ENCODE measurements around the gene ELP1. TPM values are rescaled to one million over a fixed set of nuclear protein-coding genes. Genes with fewer than 3 reads are reported as not detected.
"Not testable (repeated sequence)": the region's sequence is repeated elsewhere in the genome, so short reads cannot be mapped to it uniquely, and the experiment has no call there.

The ELP1 gene
- total RNA-seq, 2 donors from 2014 or later: 19.7 to 30.1 TPM

DNA sequence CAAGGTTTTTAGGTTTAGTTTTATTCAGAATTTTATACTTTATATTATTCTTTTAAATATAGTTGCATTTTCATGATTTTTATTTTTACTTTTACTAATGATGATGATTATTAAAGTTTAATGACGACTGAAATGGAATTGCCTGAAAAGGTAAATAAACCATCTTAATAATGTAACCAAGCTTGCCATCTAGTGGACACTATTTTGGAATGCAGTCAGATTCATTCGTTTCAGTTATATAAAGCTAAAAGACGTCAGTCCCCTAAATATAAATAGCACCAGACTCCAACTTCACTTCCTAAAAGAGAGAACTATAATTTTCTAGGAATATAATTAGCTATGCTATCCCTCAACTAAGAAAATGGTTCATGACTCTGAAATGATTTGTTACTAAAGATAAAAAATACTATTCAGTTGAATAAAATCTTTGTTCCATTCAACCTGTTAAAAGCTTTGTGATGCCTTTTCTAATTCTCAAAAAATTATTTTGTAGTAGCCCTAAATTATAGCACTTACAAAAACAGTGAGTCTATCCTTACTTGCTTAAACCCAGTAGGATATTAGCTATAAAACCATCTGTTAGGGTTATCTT is 20.2 kb upstream of the ELP1 start:
- no peaks in the 10 kb centered on the region for H3K4me1 Mint-ChIP-seq
- no peak overlapping the region for H3K4me3 Mint-ChIP-seq
- no peak for ATAC-seq (replicated peaks)
- no peaks in the 10 kb centered on the region for H3K36me3 Mint-ChIP-seq (ENCODE audit: low read depth)
- H3K9me3 Mint-ChIP-seq: no peaks in the 10 kb centered on the region
- H3K27me3 Mint-ChIP-seq: no peaks in the 10 kb centered on the region
- no peak overlapping the region for H3K27ac Mint-ChIP-seq

DNA sequence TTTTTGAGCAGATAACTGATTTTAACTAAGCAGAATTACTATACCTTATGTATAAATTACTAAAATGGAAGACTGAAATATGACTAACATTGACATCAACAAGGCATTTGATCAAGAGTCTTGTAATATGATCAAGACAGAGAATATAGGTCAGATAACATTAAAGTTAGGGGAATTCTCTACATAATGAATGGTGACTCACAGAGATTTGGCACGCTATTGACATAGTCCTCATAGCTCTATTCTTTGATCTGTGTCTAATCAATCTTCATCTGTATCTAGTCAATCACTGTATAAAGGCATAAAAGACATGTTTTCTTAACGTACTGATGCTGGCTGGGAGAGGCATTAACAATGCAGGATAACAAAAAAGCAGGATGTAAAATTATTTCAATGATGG is 17.7 kb upstream of the ELP1 start:
- no peak overlapping the region for H3K4me3 Mint-ChIP-seq
- peak overlapping the region; percentile 16 for H3K27ac Mint-ChIP-seq
- peak; percentile 35 for ATAC-seq (replicated peaks)
- H3K4me1 Mint-ChIP-seq: no peaks in the 10 kb centered on the region
- H3K9me3 Mint-ChIP-seq: no peaks in the 10 kb centered on the region
- no peaks in the 10 kb centered on the region for H3K36me3 Mint-ChIP-seq (ENCODE audit: low read depth)
- H3K27me3 Mint-ChIP-seq: no peaks in the 10 kb centered on the region

DNA sequence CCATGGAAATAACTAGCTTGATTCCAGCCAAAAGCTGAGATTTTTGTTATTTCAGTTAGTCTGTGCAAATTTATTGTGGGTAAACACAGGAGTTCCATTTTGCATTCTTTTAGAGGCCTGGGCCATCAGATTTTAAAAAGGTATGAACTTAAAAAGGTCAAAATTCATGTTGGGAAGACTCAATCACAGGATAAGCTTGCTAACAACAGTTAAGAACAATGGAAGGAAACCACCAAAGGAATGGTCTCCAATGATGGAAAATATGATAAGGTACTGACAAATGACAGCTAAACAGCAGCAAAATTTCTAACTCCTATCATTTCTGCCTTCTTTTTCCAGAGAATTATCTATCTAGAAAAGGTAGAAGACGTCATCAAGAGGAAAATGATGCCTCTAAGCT is 16.2 kb upstream of the ELP1 start:
- H3K4me3 Mint-ChIP-seq: no peak overlapping the region
- H3K27me3 Mint-ChIP-seq: no peaks in the 10 kb centered on the region
- H3K27ac Mint-ChIP-seq: no peak overlapping the region
- no peaks in the 10 kb centered on the region for H3K36me3 Mint-ChIP-seq (ENCODE audit: low read depth)
- H3K4me1 Mint-ChIP-seq: no peaks in the 10 kb centered on the region
- ATAC-seq (replicated peaks): no peak
- no peaks in the 10 kb centered on the region for H3K9me3 Mint-ChIP-seq

DNA sequence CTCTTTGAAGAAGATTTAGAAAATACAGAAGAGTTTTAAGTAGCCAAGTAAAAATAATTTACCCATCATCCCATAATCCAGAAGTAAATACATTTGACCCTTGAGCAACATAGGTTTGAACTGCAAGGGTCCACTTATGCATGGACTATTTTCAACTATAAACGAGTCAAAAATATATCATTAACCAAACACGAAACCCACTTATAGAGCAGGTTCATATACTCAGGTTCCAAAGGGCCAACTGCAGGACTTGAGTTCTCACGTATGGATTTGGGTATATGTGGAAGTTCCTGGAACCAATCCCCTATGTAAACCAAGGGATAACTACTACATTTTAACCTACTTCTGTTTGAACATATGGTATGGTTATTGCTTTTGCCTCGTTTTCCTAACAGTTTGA is 6.1 kb upstream of the ELP1 start:
- H3K27me3 Mint-ChIP-seq: no peaks in the 10 kb centered on the region
- H3K9me3 Mint-ChIP-seq: no peaks in the 10 kb centered on the region
- H3K27ac Mint-ChIP-seq: no peak overlapping the region
- peaks cover 33% of the 10 kb centered on the region for H3K36me3 Mint-ChIP-seq (ENCODE audit: low read depth)
- no peak overlapping the region for H3K4me3 Mint-ChIP-seq
- no peak for ATAC-seq (replicated peaks)
- H3K4me1 Mint-ChIP-seq: peaks cover 5% of the 10 kb centered on the region

DNA sequence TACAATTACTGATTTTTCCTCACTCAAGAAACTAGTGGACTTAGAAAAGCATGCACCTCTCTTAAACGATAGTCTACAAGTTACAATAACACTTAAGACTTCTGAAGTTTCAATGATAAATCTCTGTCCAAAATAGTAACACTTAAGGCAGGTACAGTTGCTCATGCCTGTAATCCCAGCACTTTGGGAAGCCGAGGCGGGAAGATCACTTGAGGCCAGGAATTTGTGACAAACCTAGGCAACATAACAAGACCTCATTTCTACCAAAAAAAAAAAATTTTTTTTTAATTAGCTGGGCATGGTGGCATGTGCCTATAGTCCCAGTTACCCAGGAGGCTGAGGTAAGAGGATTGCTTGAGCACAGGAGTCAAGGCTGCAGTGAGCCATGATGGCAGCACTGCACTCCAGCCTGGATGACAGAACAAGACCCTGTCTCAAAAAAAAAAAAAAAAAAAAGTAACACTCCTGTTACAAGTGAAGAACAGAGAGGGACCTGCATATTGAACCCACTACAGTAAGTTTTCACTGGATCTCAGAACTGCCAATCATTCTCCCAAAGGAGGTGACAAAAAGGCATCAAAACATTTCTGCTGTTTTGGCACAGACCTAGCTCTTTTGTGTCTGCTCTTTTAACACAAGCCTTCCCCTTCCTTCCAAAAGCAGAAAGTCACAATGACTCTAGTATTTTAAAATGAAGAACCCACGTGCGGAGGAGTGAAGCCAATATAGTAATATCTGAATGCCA is 3.8 kb upstream of the ELP1 start:
- H3K4me1 Mint-ChIP-seq: peaks cover 12% of the 10 kb centered on the region
- no peaks in the 10 kb centered on the region for H3K27me3 Mint-ChIP-seq
- peaks cover 33% of the 10 kb centered on the region for H3K36me3 Mint-ChIP-seq (ENCODE audit: low read depth)
- H3K9me3 Mint-ChIP-seq: no peaks in the 10 kb centered on the region
- H3K27ac Mint-ChIP-seq: no peak overlapping the region
- no peak overlapping the region for H3K4me3 Mint-ChIP-seq
- ATAC-seq (replicated peaks): no peak

DNA sequence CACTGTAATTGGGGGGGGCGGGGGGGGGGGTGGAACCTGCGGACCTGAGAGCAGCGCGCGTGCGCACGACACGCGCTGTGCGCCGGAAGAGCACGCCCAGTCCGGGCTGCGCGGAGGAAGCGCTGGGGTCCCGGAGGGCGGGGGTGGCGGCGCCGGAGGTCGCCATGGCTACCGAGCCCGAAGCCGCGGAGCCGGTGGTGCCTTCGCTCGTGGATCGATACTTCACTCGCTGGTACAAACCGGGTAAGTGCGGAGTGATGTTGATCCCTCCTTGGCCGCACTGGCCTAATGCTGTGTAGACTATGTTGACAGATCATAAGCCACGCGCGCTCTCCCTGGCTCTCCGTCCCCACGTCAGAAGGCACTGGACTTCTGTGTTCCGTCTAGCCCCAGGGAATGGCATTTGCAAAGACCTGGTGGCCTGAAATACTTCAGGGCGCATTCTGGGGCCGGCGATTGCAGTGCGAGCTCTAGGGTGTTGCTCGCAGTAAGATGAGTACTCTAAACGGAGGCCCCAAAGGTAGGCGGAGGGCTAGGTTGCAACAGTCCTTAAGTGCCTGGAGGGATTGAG is 484 bp upstream of the ELP1 start, which contains the start of gene ABITRAM:
ABITRAM (plus strand) TSS at position 78 of the 571 bp plus-strand sequence; CDS start at position 165, 87 bp downstream.
- peak; percentile 83 for ATAC-seq (replicated peaks)
- H3K4me3 Mint-ChIP-seq: peak within 1 kb of the TSS; percentile 86
- H3K9me3 Mint-ChIP-seq: no peaks in the 10 kb centered on the region
- H3K27me3 Mint-ChIP-seq: no peaks in the 10 kb centered on the region
- H3K36me3 Mint-ChIP-seq (ENCODE audit: low read depth): peaks cover 27% of the 10 kb centered on the region
- H3K27ac Mint-ChIP-seq: peak within 1 kb of the TSS; percentile 98
- peaks cover 15% of the 10 kb centered on the region for H3K4me1 Mint-ChIP-seq

DNA sequence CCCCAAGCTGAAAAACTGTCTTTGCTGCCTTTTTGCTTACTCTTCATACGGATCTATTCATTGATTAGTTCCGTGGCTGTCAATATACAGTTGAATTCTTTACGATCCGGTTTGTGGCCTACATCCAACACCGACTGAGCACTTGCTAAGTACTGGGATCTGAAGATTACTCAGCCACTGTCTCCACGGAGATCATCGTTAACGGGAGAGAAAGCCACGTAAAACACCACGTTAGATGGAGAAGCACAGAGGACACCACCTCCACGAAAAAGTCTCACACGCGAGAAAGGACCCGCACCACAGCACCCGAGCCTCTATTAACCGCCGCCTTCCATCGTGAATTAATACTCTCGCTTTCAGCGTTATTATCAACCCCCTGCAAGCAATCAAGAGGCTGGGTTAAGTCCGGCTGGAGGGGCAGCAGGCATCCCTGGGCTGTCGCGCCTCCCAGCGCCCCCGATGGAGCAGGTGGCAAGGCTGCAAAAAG is 650 bp downstream of the ELP1 start:
- Mint-ChIP-seq H3K27ac (peak overlapping the region; percentile 98), H3K27me3 (no peaks in the 10 kb centered on the region)
- ATAC-seq (replicated peaks): peak; percentile 6

DNA sequence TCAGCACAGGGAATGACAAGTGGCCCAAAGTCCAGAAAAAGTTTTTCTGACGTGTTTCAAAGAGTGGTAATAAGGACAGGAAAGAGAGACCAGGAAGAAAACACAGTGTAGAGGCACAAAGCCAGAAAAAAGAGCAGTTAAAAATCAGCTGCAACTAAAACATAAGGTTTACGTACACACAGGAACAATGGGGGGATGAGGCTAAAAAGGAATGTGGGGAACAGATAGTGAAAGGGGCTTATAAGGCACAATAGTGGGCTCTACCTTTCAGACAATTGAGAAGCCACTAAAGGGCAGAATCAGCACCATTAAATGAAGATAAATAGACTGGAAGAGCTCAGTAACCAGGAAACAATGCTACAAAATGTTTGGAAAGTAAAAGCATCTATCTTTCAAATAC is 5.5 kb downstream of the ELP1 start:
- H3K4me1 Mint-ChIP-seq: peaks cover 9% of the 10 kb centered on the region
- H3K27me3 Mint-ChIP-seq: no peaks in the 10 kb centered on the region
- peaks cover 75% of the 10 kb centered on the region for H3K36me3 Mint-ChIP-seq (ENCODE audit: low read depth)
- ATAC-seq (replicated peaks): no peak
- H3K27ac Mint-ChIP-seq: no peak overlapping the region
- H3K9me3 Mint-ChIP-seq: no peaks in the 10 kb centered on the region
- no peak overlapping the region for H3K4me3 Mint-ChIP-seq

More for the DNA sequence above, 650 bp downstream of the ELP1 start:
- Mint-ChIP-seq H3K4me1 (peaks cover 15% of the 10 kb centered on the region), H3K9me3 (no peaks in the 10 kb centered on the region), H3K4me3 (peak overlapping the region; percentile 86), H3K36me3 (ENCODE audit: low read depth) (peaks cover 31% of the 10 kb centered on the region)

DNA sequence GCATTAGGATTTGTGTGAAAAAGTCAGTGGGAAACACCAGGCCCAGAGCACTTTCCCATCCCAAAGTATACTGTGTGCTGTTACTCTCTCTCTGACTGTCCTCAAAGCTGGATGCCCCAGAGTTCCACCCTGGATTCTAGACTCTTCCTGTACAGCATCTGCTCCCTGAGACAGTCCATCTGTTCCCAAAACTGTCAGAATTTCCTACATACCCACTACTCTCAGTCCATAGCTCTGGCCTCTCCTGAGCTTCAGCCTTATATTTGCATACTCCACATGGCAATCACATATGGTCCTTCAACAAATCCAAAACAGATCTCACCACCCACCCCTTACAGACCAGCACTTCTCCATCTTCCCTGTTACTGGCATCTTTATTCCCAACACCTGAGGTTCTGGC is 9.5 kb downstream of the ELP1 start:
- peaks cover 100% of the 10 kb centered on the region for H3K36me3 Mint-ChIP-seq (ENCODE audit: low read depth)

DNA sequence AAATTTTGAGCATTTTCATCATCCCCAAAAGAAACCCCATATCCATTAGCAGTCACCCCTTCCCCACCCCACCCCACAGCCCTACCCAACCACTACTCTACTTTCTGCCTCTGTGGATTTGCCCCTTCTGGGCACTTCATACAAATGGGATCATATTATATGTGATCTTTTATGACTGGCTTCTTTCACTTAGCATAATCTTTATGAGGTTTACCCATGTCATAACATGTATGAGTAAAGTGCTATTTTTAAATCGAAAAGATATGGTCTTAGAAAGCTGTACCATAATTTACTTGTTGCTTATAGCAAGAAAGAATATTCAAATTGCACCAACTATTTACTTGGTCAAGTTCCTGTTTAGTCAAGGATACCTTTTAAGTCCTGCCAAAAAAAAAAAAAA is 12.7 kb downstream of the ELP1 start:
- Mint-ChIP-seq H3K9me3 (no peaks in the 10 kb centered on the region), H3K4me1 (no peaks in the 10 kb centered on the region), H3K4me3 (no peak overlapping the region), H3K27ac (no peak overlapping the region), H3K36me3 (ENCODE audit: low read depth) (peaks cover 100% of the 10 kb centered on the region), H3K27me3 (no peaks in the 10 kb centered on the region)
- no peak for ATAC-seq (replicated peaks)

More for the DNA sequence above, 9.5 kb downstream of the ELP1 start:
- no peaks in the 10 kb centered on the region for H3K9me3 Mint-ChIP-seq
- H3K4me1 Mint-ChIP-seq: no peaks in the 10 kb centered on the region
- peak overlapping the region; percentile 7 for H3K27ac Mint-ChIP-seq
- ATAC-seq (replicated peaks): no peak
- H3K4me3 Mint-ChIP-seq: no peak overlapping the region
- H3K27me3 Mint-ChIP-seq: no peaks in the 10 kb centered on the region

DNA sequence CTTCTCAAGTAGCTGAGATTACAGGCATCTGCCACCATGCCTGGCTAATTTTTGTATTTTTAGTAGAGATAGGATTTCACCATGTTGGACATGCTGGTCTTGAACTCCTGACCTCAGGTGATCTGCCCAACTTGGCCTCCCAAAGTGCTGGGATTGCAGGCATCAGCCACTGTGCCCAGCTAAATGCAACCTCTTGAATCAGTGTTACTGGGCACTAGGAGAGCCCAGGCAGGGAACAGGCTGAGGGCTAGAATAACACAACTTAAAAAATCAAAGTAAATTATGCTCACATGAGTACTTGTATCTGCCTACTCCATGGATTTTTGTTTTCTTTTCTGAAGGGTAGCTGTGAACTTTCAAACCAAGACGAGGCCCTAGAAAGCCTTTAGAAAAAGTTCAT is 13.5 kb downstream of the ELP1 start:
- H3K4me3 Mint-ChIP-seq; H3K4me1 Mint-ChIP-seq; ATAC-seq (replicated peaks); H3K9me3 Mint-ChIP-seq; H3K27ac Mint-ChIP-seq; H3K27me3 Mint-ChIP-seq: not testable (repeated sequence)
- H3K36me3 Mint-ChIP-seq (ENCODE audit: low read depth): peaks cover 100% of the 10 kb centered on the region

DNA sequence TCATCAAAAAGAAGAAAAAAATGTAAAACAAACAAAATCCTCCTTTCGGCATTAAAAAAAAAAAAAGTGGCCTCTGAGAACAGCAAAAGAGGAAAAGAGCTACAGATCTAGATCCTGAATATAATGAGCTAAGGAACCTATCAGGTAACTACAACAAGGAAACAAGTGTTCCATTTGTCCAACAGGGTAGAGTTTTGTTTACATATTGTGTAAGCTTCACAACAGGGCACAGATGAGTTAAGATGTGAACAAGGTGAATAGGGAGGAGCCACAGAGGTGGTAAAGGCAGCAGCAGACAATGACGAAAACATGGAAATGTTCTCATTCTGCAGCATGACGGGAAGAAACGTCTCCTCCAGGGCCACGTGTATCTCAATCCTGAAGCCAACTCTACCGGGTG is 14.4 kb downstream of the ELP1 start:
- no peaks in the 10 kb centered on the region for H3K4me1 Mint-ChIP-seq
- no peak overlapping the region for H3K4me3 Mint-ChIP-seq
- peaks cover 100% of the 10 kb centered on the region for H3K36me3 Mint-ChIP-seq (ENCODE audit: low read depth)
- H3K27ac Mint-ChIP-seq: peak overlapping the region; percentile 0
- no peak for ATAC-seq (replicated peaks)
- H3K27me3 Mint-ChIP-seq: no peaks in the 10 kb centered on the region
- no peaks in the 10 kb centered on the region for H3K9me3 Mint-ChIP-seq

DNA sequence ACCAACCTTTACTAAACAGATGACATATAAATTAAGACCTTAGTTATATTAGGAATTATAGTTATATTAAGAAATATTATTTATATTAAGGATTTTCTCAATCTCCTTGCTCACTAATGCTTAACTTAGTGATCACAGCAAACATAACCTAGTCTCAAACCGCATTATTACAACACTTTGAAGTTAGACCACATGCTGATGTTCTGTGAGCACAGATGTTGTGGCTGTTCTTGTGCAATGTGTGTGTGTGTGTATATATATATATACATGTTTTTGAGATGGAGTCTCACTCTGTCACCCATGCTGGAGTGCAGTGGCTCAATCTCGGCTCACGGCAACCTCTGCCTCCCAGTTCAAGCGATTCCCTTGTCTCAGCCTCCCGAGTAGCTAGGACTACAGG is 20.5 kb downstream of the ELP1 start:
- no peaks in the 10 kb centered on the region for H3K27me3 Mint-ChIP-seq
- H3K4me3 Mint-ChIP-seq: no peak overlapping the region
- peaks cover 99% of the 10 kb centered on the region for H3K36me3 Mint-ChIP-seq (ENCODE audit: low read depth)
- no peak overlapping the region for H3K27ac Mint-ChIP-seq
- H3K4me1 Mint-ChIP-seq: peaks cover 8% of the 10 kb centered on the region
- no peaks in the 10 kb centered on the region for H3K9me3 Mint-ChIP-seq
- no peak for ATAC-seq (replicated peaks)

DNA sequence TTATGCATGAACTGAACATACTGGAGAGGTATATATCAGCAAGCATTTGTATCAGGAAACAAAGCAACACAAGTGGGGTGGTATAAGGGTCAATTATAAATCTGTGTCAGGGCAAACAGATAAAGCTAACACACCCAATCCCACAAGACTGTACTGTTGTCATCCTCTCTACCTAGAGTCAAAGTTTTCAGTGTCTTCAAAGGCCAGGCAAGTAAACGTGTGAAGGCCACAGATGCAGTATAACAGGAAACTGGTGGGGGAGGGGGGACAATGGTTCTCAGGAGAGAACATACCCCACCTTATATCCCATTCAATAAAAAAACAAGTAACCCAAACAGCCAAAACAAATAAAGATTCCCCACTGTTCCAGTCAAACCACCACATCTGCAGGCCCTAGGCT is 22.1 kb downstream of the ELP1 start:
- H3K4me3 Mint-ChIP-seq: peak overlapping the region; percentile 14
- ATAC-seq (replicated peaks): no peak
- no peaks in the 10 kb centered on the region for H3K9me3 Mint-ChIP-seq
- H3K36me3 Mint-ChIP-seq (ENCODE audit: low read depth): peaks cover 99% of the 10 kb centered on the region
- no peaks in the 10 kb centered on the region for H3K27me3 Mint-ChIP-seq
- peak overlapping the region; percentile 83 for H3K27ac Mint-ChIP-seq
- peaks cover 8% of the 10 kb centered on the region for H3K4me1 Mint-ChIP-seq

DNA sequence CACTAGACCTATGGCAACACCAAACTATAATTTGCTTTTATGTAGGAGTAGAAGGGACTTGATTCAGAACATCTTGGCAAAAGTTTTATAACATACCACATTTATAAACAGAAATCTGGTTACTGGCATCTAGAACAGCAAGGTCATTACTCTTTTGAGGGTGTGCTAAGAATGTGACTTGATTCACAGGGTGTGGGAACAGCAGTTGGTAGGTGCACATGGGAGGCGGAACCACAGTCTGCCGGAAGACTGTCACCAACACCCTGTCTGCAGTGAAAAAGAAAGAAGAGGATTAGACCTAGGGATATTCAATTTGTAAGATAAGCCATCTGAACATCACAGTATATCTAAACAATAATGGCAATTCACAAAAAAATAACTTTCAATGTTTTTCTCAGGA is 23.0 kb downstream of the ELP1 start:
- no peaks in the 10 kb centered on the region for H3K27me3 Mint-ChIP-seq
- peaks cover 8% of the 10 kb centered on the region for H3K4me1 Mint-ChIP-seq
- no peak for ATAC-seq (replicated peaks)
- no peak overlapping the region for H3K27ac Mint-ChIP-seq
- peaks cover 99% of the 10 kb centered on the region for H3K36me3 Mint-ChIP-seq (ENCODE audit: low read depth)
- no peaks in the 10 kb centered on the region for H3K9me3 Mint-ChIP-seq
- no peak overlapping the region for H3K4me3 Mint-ChIP-seq
